ENCODE measurements around the gene PRTFDC1. TPM values are rescaled to one million over a fixed set of nuclear protein-coding genes. Genes with fewer than 3 reads are reported as not detected.

Gene PRTFDC1
- total RNA-seq, 2 donors from 2014 or later, result 0.80 to 2.0 TPM

DNA sequence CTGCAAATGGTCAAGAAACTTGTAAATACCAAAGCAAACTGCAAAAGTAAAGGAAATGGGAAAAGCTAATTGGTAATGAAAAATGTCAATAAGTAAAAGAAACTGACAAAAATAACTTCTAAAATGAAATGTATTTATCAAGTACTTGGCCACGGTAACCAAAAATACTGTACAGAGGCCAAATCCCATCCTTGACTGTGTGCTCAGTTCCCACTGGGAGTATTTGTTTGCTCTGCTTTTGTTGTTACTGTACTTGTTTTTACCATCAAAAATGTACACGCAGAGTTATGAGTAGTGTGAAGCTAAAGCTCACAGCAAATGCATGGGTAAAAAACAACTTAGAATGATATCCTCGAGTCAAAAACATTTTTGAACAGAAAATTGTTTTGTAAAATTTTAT lies 32.5 kb upstream of the PRTFDC1 start:
- intact Hi-C loops (cut with DNase I), result loop anchor here (10.0 kb wide), 1 partner anchor 340 kb away; no protein-coding TSS in a partner anchor
- H3K36me3 ChIP-seq, result no peaks in the 10 kb centered on the region
- DNase-seq (ENCODE audit: low spot score), result no peak

DNA sequence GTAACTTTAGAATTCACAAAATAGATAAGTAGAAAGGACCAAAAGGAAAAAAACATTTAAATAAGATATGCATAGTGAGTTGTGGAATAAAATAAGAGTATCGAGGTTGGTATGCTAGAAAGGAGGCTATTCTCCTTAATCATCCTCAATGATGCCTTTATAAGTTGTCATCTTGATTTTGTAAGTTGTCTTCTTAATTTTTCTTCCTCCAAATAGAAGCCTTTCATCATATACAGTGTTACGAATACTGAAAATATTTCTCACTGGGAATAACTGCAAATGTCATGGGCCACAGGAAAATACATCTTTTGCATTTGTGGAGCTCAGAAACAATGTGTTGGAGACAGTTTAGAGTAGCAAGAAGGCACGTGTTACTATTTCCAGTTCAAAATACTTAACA lies 31.5 kb upstream of the PRTFDC1 start:
- WGBS, result 74% methylated on average over 3 of the region's 3 CpGs
- no peaks in the 10 kb centered on the region for H3K4me1 ChIP-seq (replicated peaks)
- no peaks in the 10 kb centered on the region for H3K36me3 ChIP-seq
- TF ChIP-seq POLR2A (IDR thresholded peaks at IDR 0.05), result no peak
- TF ChIP-seq POLR2AphosphoS5 (IDR thresholded peaks at IDR 0.05), result no peak
- TF ChIP-seq, protein P1, sequence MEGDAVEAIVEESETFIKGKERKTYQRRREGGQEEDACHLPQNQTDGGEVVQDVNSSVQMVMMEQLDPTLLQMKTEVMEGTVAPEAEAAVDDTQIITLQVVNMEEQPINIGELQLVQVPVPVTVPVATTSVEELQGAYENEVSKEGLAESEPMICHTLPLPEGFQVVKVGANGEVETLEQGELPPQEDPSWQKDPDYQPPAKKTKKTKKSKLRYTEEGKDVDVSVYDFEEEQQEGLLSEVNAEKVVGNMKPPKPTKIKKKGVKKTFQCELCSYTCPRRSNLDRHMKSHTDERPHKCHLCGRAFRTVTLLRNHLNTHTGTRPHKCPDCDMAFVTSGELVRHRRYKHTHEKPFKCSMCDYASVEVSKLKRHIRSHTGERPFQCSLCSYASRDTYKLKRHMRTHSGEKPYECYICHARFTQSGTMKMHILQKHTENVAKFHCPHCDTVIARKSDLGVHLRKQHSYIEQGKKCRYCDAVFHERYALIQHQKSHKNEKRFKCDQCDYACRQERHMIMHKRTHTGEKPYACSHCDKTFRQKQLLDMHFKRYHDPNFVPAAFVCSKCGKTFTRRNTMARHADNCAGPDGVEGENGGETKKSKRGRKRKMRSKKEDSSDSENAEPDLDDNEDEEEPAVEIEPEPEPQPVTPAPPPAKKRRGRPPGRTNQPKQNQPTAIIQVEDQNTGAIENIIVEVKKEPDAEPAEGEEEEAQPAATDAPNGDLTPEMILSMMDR (IDR thresholded peaks at IDR 0.05), result no peak
- no peaks in the 10 kb centered on the region for H3K27me3 ChIP-seq (replicated peaks; ENCODE audit: insufficient read depth)
- H3K9me3 ChIP-seq, result no peaks in the 10 kb centered on the region
- intact Hi-C loops (cut with DNase I), result loop anchor here (10.0 kb wide), 1 partner anchor 339 kb away; no protein-coding TSS in a partner anchor
- no peak overlapping the region for H3K4me3 ChIP-seq
- no peak overlapping the region for H3K27ac ChIP-seq
- DNase-seq (ENCODE audit: low spot score), result no peak

More for the DNA sequence above, 32.5 kb upstream of the PRTFDC1 start:
- H3K9me3 ChIP-seq, result no peaks in the 10 kb centered on the region
- TF ChIP-seq, protein P1 (IDR thresholded peaks at IDR 0.05), result no peak
- no peaks in the 10 kb centered on the region for H3K4me1 ChIP-seq (replicated peaks)
- H3K27ac ChIP-seq, result no peak overlapping the region
- no peak overlapping the region for H3K4me3 ChIP-seq
- H3K27me3 ChIP-seq (replicated peaks; ENCODE audit: insufficient read depth), result no peaks in the 10 kb centered on the region
- 48% methylated on average over 3 of the region's 3 CpGs for WGBS

DNA sequence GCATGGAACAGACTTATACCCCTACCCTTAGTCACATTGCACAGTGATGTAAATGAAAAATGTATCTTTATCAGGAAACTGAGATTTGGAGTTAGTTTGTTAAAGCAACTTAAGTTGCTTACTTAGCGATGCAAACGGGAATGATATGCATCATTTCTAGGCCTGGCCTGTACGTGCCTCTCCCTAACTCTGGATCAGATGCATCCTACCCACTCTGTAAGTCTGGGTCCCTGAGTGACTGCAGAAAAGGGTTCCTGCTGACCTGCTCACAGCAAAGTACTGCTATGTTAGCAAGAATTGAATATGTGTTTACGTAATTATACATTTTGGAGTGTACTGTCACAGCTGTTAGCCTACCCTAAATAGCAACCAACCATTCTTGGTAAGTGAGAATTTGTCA lies 30.7 kb upstream of the PRTFDC1 start:
- 96% methylated on average over 4 of the region's 4 CpGs for WGBS
- TF ChIP-seq POLR2AphosphoS5 (IDR thresholded peaks at IDR 0.05) (no peak), POLR2A (IDR thresholded peaks at IDR 0.05) (no peak)
- TF ChIP-seq, protein P1 (IDR thresholded peaks at IDR 0.05), result no peak
- Histone ChIP-seq H3K4me1 (replicated peaks) (no peaks in the 10 kb centered on the region), H3K4me3 (no peak overlapping the region), H3K27me3 (replicated peaks; ENCODE audit: insufficient read depth) (no peaks in the 10 kb centered on the region), H3K9me3 (no peaks in the 10 kb centered on the region), H3K27ac (no peak overlapping the region), H3K36me3 (no peaks in the 10 kb centered on the region)
- intact Hi-C loops (cut with DNase I), result loop anchor here (10.0 kb wide), 1 partner anchor 338 kb away; no protein-coding TSS in a partner anchor
- DNase-seq (ENCODE audit: low spot score), result no peak

DNA sequence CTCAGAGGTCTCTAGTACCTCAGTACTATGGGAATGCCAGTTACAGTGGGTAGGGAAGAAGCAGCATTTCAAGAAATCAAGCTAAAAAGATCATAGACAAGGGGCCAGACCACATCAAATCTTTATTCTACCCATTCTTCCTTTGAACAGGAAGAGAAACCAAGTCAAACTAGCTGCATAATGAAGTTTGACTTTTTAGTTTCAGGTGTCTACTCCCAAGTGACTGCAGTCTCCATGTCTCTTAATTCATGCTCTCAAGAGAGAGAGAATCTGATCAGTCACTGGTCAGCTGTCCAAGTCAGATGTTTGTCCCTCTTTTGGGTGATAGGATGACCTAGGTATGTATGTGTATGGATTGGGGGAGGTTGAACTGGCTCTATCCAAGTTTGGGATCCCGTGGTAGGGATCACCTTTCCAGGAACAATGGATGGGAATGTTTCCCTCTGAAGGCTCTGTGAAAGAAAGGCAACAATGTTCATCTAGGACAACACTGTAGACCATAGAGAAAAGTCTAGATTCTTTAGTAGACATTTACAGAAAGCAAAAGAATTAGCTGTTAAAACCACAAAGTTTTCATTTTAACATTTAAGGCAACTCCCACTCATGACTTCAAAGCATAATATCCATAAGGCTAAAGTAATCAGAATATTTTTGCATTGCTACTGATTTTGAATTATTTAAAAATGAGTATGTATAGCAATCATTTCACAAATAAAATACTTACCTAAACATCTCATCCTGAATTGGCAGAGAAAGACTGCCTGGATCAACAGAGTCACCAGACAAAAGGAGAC lies 30.1 kb upstream of the PRTFDC1 start:
- Histone ChIP-seq H3K27ac (no peak overlapping the region), H3K9me3 (no peaks in the 10 kb centered on the region), H3K4me3 (no peak overlapping the region), H3K36me3 (no peaks in the 10 kb centered on the region), H3K27me3 (replicated peaks; ENCODE audit: insufficient read depth) (no peaks in the 10 kb centered on the region), H3K4me1 (replicated peaks) (no peaks in the 10 kb centered on the region)
- intact Hi-C loops (cut with DNase I), result loop anchor here (10.0 kb wide), 1 partner anchor 338 kb away; no protein-coding TSS in a partner anchor
- TF ChIP-seq POLR2A (IDR thresholded peaks at IDR 0.05), result no peak
- TF ChIP-seq, protein P1 (IDR thresholded peaks at IDR 0.05), result no peak
- TF ChIP-seq POLR2AphosphoS5 (IDR thresholded peaks at IDR 0.05), result no peak
- 96% methylated on average over 1 of the region's 1 CpG for WGBS
- no peak for DNase-seq (ENCODE audit: low spot score)
